GM12873 (cell line): ENCODE data around the gene PEX16.

ENCODE experiments used
- TF ChIP-seq, protein P1 (sequence below): IDR thresholded peaks from 2 replicates; pipeline ENCODE4 v1.5.1; 2012; ENCODE audit warnings: low read depth, mild to moderate bottlenecking, moderate library complexity, low read length, control low read depth; ENCODE audit not compliant: insufficient read depth; ENCODE audit errors: missing control alignments

PEX16 gene

GRCh38 chr11:45917623-45918330 is at the start of gene PEX16:
PEX16 (minus strand) TSS chr11:45917877; CDS start chr11:45917811, 66 bp downstream.
- TF ChIP-seq, protein P1, sequence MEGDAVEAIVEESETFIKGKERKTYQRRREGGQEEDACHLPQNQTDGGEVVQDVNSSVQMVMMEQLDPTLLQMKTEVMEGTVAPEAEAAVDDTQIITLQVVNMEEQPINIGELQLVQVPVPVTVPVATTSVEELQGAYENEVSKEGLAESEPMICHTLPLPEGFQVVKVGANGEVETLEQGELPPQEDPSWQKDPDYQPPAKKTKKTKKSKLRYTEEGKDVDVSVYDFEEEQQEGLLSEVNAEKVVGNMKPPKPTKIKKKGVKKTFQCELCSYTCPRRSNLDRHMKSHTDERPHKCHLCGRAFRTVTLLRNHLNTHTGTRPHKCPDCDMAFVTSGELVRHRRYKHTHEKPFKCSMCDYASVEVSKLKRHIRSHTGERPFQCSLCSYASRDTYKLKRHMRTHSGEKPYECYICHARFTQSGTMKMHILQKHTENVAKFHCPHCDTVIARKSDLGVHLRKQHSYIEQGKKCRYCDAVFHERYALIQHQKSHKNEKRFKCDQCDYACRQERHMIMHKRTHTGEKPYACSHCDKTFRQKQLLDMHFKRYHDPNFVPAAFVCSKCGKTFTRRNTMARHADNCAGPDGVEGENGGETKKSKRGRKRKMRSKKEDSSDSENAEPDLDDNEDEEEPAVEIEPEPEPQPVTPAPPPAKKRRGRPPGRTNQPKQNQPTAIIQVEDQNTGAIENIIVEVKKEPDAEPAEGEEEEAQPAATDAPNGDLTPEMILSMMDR = no peak

- TF ChIP-seq, protein P1 = peak; percentile 94
These were observed 47.3 kb upstream of the PEX16 start for GRCh38 chr11:45964911-45965389.

GRCh38 chr11:45961751-45962240 is 44.1 kb upstream of the PEX16 start:
- TF ChIP-seq, protein P1 = no peak

DNA sequence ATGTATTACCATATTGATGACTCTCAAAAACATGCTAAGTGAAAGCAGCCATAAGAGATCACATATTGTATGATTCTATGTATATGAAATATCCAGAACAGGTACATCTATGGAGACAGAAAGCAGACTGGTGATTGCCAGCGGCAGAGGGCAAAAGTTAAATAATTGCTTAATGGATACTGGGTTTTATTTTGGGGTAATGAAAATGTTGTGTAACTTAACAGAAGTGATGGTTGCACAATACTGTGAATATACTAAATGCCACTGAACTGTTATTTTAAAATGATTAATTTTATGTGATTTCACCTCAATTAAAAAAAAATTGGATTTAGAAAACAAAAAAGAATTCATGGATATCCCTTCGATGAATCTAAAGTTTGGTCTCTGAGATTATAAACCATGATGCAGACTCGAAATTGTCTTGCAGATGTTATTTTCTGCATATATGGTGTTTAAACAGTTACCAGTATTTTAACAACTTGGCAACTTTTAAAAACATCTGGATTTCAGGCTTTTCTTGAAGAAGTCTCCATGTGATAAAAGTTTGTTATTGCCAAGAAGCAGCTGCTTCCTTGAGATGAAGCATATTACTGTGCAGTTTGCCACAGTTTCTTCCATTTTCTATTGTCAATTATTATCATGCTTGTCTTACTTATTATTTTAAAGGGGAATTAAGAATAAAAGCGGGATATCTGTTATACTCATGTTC is 42.9 kb upstream of the PEX16 start:
- TF ChIP-seq, protein P1 = no peak

GRCh38 chr11:45959851-45960250 is 42.2 kb upstream of the PEX16 start:
- TF ChIP-seq, protein P1 = no peak

DNA sequence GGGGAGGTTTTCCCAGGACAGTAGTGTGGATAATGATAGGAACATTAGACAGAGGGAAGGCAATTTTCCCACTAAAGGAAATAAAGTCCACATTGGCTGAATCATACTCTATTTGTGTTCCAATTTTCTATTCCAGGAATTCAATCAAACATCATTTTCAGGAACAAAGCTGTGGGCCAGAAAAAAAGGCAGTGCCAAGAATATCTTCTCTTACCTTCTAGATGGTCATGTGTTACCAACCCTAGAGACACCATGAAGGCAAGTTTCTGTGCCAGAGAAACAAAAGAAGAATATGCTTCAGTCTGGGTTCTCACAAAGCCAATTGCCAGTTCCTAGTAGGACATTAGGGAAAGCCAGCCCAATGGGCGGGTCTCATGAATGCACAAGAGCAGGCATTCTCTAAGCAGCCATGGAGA is 32.3 kb upstream of the PEX16 start:
- TF ChIP-seq, protein P1 = no peak

GRCh38 chr11:45948356-45948755 is 30.7 kb upstream of the PEX16 start:
- TF ChIP-seq, protein P1 = no peak
